Trophoblast cell (in vitro differentiated cells and primary cell): ENCODE results near the gene FAM217B.

Source experiments
- DNase-seq, 2 donors: peaks; one replicate each; pipeline ENCODE4 v3.0.0-alpha.2; 2016
- H2AFZ ChIP-seq: 2 replicates; pipeline ENCODE4 v1.6.1; 2013; ENCODE audit warnings: low read length, moderate library complexity, mild to moderate bottlenecking; ENCODE audit not compliant: insufficient read depth, poor library complexity
- H2AK5ac ChIP-seq: 2 replicates; pipeline ENCODE4 v1.6.1; 2013; ENCODE audit warnings: mild to moderate bottlenecking, low read length
- H2BK120ac ChIP-seq: 2 replicates; pipeline ENCODE4 v1.6.1; 2013; ENCODE audit warnings: low read length, mild to moderate bottlenecking, moderate library complexity; ENCODE audit not compliant: insufficient read depth, poor library complexity
- H2BK12ac ChIP-seq: 2 replicates; pipeline ENCODE4 v1.6.1; 2013; ENCODE audit warnings: mild to moderate bottlenecking, low read length, moderate library complexity
- H2BK5ac ChIP-seq: 2 replicates; pipeline ENCODE4 v1.6.1; 2013; ENCODE audit warnings: low read length, low read depth, moderate library complexity, mild to moderate bottlenecking; ENCODE audit not compliant: poor library complexity
- H3K14ac ChIP-seq: 2 replicates; pipeline ENCODE4 v1.6.1; 2013; ENCODE audit warnings: mild to moderate bottlenecking, low read length
- H3K18ac ChIP-seq: 2 replicates; pipeline ENCODE4 v1.6.1; 2013; ENCODE audit warnings: mild to moderate bottlenecking, low read length
- H3K23ac ChIP-seq: 2 replicates; pipeline ENCODE4 v1.6.1; 2013; ENCODE audit warnings: low read length
- H3K27ac ChIP-seq: 2 replicates; pipeline ENCODE4 v1.5.1; 2013; ENCODE audit warnings: low read depth, mild to moderate bottlenecking, inconsistent platforms, low read length, moderate library complexity
- H3K27me3 ChIP-seq: 2 replicates; pipeline ENCODE4 v1.6.1; 2013; ENCODE audit warnings: inconsistent platforms, mild to moderate bottlenecking, low read length, moderate library complexity; ENCODE audit not compliant: insufficient read depth
- H3K36me3 ChIP-seq, 2 experiments: 1 replicate in 1 of 2; 2 replicates in 1 of 2; pipeline ENCODE4 v1.6.1; 2013; ENCODE audit warnings: low read length in 2 of 2, mild to moderate bottlenecking in 2 of 2, moderate library complexity in 1 of 2; ENCODE audit not compliant: insufficient read depth in 2 of 2, control insufficient read depth in 1 of 2
- H3K4ac ChIP-seq: 2 replicates; pipeline ENCODE4 v1.6.1; 2013; ENCODE audit warnings: low read depth, mild to moderate bottlenecking, low read length, moderate library complexity
- H3K4me1 ChIP-seq, 2 experiments: 1 replicate in 1 of 2; 2 replicates in 1 of 2; pipeline ENCODE4 v1.6.1; 2013; ENCODE audit warnings: low read length in 2 of 2, mild to moderate bottlenecking in 2 of 2, moderate library complexity in 1 of 2; ENCODE audit not compliant: insufficient read depth in 2 of 2, control insufficient read depth in 1 of 2
- H3K4me2 ChIP-seq: 2 replicates; pipeline ENCODE4 v1.6.1; 2013; ENCODE audit warnings: inconsistent platforms, mild to moderate bottlenecking, low read length, moderate library complexity
- H3K4me3 ChIP-seq: 2 replicates; pipeline ENCODE4 v1.5.1; 2013; ENCODE audit warnings: mild to moderate bottlenecking, low read depth, low read length, inconsistent platforms
- H3K79me1 ChIP-seq: one replicate; pipeline ENCODE4 v1.6.1; 2013; ENCODE audit warnings: low read length
- H3K79me2 ChIP-seq: 2 replicates; pipeline ENCODE4 v1.6.1; 2013; ENCODE audit warnings: low read length, mild to moderate bottlenecking; ENCODE audit not compliant: control insufficient read depth, insufficient read depth, poor library complexity
- H3K9ac ChIP-seq: 2 replicates; pipeline ENCODE4 v1.6.1; 2013; ENCODE audit warnings: mild to moderate bottlenecking, low read length
- H3K9me3 ChIP-seq: 2 replicates; pipeline ENCODE4 v1.6.1; 2013; ENCODE audit warnings: low read depth, mild to moderate bottlenecking, control low read depth, inconsistent platforms, low read length; ENCODE audit not compliant: insufficient read depth
- H4K12ac ChIP-seq: 2 replicates; pipeline ENCODE4 v1.6.1; 2013; ENCODE audit warnings: low read depth, mild to moderate bottlenecking, low read length, moderate library complexity
- H4K8ac ChIP-seq: 2 replicates; pipeline ENCODE4 v1.6.1; 2013; ENCODE audit warnings: low read depth, mild to moderate bottlenecking, low read length, moderate library complexity
- H4K91ac ChIP-seq: one replicate; pipeline ENCODE4 v1.6.1; 2013; ENCODE audit warnings: low read depth, mild to moderate bottlenecking, low read length, moderate library complexity
- WGBS: extraction: QIAGEN DNeasy Blood & Tissue Kit; methylation state at CpG from one replicate; pipeline ENCODE4 v1.1.7; 2013; ENCODE audit warnings: missing lambda C conversion rate; ENCODE audit not compliant: insufficient read length, insufficient coverage; ENCODE audit errors: extremely low coverage; 5-methylcytosine and 5-hydroxymethylcytosine counted together

The FAM217B gene

GRCh38 chr20:59961423-59961822 is 21.2 kb downstream of the FAM217B start:
- Histone ChIP-seq H3K9ac (no peak overlapping the region), H3K4me3 (no peak overlapping the region), H2AFZ (no peak overlapping the region), H4K8ac (no peak overlapping the region), H2AK5ac (no peak overlapping the region), H3K79me1 (no peaks in the 10 kb centered on the region), H3K18ac (no peak overlapping the region), H2BK120ac (no peak overlapping the region), H3K9me3 (no peaks in the 10 kb centered on the region), H3K23ac (no peak overlapping the region), H2BK12ac (no peak overlapping the region), H3K4ac (no peak overlapping the region), H4K91ac (no peak overlapping the region), H3K14ac (no peak overlapping the region), H4K12ac (no peak overlapping the region), H3K4me1 (no peaks in the 10 kb centered on the region), H2BK5ac (no peak overlapping the region), H3K4me2 (no peak overlapping the region), H3K79me2 (no peaks in the 10 kb centered on the region), H3K36me3 (no peaks in the 10 kb centered on the region), H3K27ac (no peak overlapping the region), H3K27me3 (no peaks in the 10 kb centered on the region)
- WGBS: no CpG with 5 or more reads among the region's 2 CpGs
- DNase-seq: no peak

DNA sequence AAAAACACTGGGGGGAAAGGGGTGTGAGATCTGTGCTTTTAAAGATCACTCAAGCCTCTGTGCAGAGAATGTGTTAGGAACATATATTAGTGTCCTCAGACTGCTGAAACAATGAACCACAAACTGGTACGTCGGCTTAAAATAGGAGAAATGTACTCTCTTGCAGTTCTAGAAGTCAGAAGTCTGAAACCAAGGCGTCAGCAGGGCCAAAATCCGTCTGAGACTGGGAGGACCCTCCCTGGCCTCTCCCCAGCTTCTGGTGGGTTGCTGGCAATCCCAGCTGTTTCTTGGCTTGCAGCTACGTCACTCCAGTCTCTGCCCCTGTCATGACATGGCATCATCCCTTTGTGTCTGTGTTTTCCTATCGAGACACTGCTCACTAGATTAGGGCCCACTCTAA is 22.0 kb downstream of the FAM217B start:
- no peak for DNase-seq
- no peaks in the 10 kb centered on the region for H3K27me3 ChIP-seq
- H3K27ac ChIP-seq: no peak overlapping the region
- no peak overlapping the region for H3K4ac ChIP-seq
- no peaks in the 10 kb centered on the region for H3K79me1 ChIP-seq
- no peak overlapping the region for H3K4me3 ChIP-seq
- no peak overlapping the region for H2BK120ac ChIP-seq
- no peaks in the 10 kb centered on the region for H3K9me3 ChIP-seq
- no CpG with 5 or more reads among the region's 6 CpGs for WGBS
- no peak overlapping the region for H2BK5ac ChIP-seq
- no peak overlapping the region for H3K4me2 ChIP-seq
- no peak overlapping the region for H3K14ac ChIP-seq
- no peak overlapping the region for H3K23ac ChIP-seq
- no peak overlapping the region for H3K18ac ChIP-seq
- H2AFZ ChIP-seq: no peak overlapping the region
- H3K4me1 ChIP-seq: no peaks in the 10 kb centered on the region
- H3K79me2 ChIP-seq: no peaks in the 10 kb centered on the region
- H4K12ac ChIP-seq: no peak overlapping the region
- H2BK12ac ChIP-seq: no peak overlapping the region
- H3K36me3 ChIP-seq: no peaks in the 10 kb centered on the region
- H2AK5ac ChIP-seq: no peak overlapping the region
- H4K91ac ChIP-seq: no peak overlapping the region
- no peak overlapping the region for H4K8ac ChIP-seq
- H3K9ac ChIP-seq: no peak overlapping the region

DNA sequence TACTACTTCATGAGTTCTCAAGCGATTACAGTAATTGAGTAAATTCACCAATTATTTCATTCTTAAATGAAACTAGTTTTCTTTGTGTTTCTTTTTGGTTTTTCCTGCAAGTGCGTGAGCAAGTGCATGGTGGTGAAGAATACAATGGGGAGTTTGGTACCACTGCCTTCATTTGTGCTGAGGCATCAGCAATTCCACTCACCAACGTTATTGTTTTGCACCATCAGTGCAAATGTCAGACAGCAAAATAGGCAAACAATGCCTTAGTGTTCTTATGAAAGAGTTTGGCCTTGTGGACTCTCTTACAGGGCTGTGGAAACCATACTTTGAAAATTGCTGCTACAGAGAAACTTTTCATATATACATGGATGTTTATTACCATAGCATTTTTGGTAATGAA is 26.2 kb downstream of the FAM217B start:
- Histone ChIP-seq H3K18ac (no peak overlapping the region), H2AK5ac (no peak overlapping the region), H3K4me3 (no peak overlapping the region), H3K36me3 (no peaks in the 10 kb centered on the region), H2AFZ (no peak overlapping the region), H4K8ac (no peak overlapping the region), H4K12ac (no peak overlapping the region), H4K91ac (no peak overlapping the region), H3K9me3 (no peaks in the 10 kb centered on the region), H2BK12ac (no peak overlapping the region), H3K23ac (no peak overlapping the region), H2BK120ac (no peak overlapping the region), H3K4me1 (no peaks in the 10 kb centered on the region), H3K9ac (no peak overlapping the region), H3K27ac (no peak overlapping the region), H3K4me2 (no peak overlapping the region), H3K14ac (no peak overlapping the region), H3K79me1 (no peaks in the 10 kb centered on the region), H2BK5ac (no peak overlapping the region), H3K27me3 (no peaks in the 10 kb centered on the region), H3K4ac (no peak overlapping the region), H3K79me2 (no peaks in the 10 kb centered on the region)
- WGBS: no CpG with 5 or more reads among the region's 3 CpGs
- DNase-seq: no peak

DNA sequence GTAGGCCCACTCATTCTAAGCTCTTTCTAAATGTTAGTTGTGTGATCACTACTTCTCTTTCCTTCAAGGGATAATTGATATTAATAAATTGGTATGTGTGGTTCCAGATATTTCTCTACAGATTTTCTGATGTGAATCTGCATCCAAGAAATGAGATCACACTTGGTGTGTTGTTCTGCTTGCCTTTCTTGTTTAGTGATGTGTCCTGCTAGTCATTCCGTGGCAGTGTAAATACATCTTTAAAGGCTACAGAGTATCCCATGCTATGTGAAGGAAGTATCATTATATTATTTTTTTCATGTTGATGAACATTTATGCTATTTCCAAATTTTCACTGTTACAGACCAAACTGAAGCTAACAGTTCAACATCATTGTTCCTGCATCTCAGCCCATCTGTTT is 31.2 kb downstream of the FAM217B start:
- Histone ChIP-seq H4K12ac (no peak overlapping the region), H3K4me3 (no peak overlapping the region), H2BK120ac (no peak overlapping the region), H2AK5ac (no peak overlapping the region), H2AFZ (no peak overlapping the region), H3K79me1 (no peaks in the 10 kb centered on the region), H3K23ac (no peak overlapping the region), H3K14ac (no peak overlapping the region), H3K27me3 (no peaks in the 10 kb centered on the region), H3K9me3 (no peaks in the 10 kb centered on the region), H3K18ac (no peak overlapping the region), H4K91ac (no peak overlapping the region), H3K27ac (no peak overlapping the region), H3K4me2 (no peak overlapping the region), H3K4me1 (no peaks in the 10 kb centered on the region), H3K9ac (no peak overlapping the region), H2BK5ac (no peak overlapping the region), H4K8ac (no peak overlapping the region), H3K79me2 (no peaks in the 10 kb centered on the region), H2BK12ac (no peak overlapping the region), H3K36me3 (no peaks in the 10 kb centered on the region), H3K4ac (no peak overlapping the region)
- no peak for DNase-seq
- WGBS: no CpG with 5 or more reads among the region's 1 CpG
